K562 (cell line): ENCODE data around the gene HOXB6. TPM values are rescaled to one million over a fixed set of nuclear protein-coding genes. Genes with fewer than 3 reads are reported as not detected.
A peak's percentile ranks its signal among the peaks of the same experiment; 100 is the strongest.

Experiments
- C11orf30 ChIP-seq: fragments of 450-650 bp; IDR thresholded peaks from 2 replicates; pipeline ENCODE4 v1.6.1; 2016; ENCODE audit warnings: low read depth, mild to moderate bottlenecking
- CCAR2 ChIP-seq: fragments of 200-400 bp; formaldehyde crosslinking; IDR thresholded peaks from 2 replicates; pipeline ENCODE4 v1.6.1; 2017; ENCODE audit warnings: mild to moderate bottlenecking, low read depth, low read length
- CHD1 ChIP-seq: fragments of 200-600 bp; sonication (generic); IDR thresholded peaks from one replicate; pipeline ENCODE4 v1.6.1; 2012; ENCODE audit warnings: mild to moderate bottlenecking, moderate library complexity, low read length, inconsistent platforms
- ETV5 ChIP-seq: sonication (generic); formaldehyde crosslinking; IDR thresholded peaks from 2 replicates; pipeline ENCODE4 v1.4.0; 2020; ENCODE audit warnings: low read depth, mild to moderate bottlenecking, missing genetic modification reagents
- FOXM1 ChIP-seq, 2 experiments: fragments of 450-650 bp in 1 of 2; sonication (generic) in 1 of 2; formaldehyde crosslinking in 1 of 2; IDR thresholded peaks; 2 replicates each; pipeline versions ENCODE4 v1.6.1 to v1.9.0; 2017 to 2022; ENCODE audit warnings: low read depth in 2 of 2, mild to moderate bottlenecking in 2 of 2, missing genetic modification reagents in 1 of 2, moderate library complexity in 1 of 2
- HDGF ChIP-seq: fragments of 450-650 bp; IDR thresholded peaks from 2 replicates; pipeline ENCODE4 v1.6.1; 2016
- MECOM ChIP-seq: fragments of 250-450 bp; sonication (Bioruptor Pico); IDR thresholded peaks from 2 replicates; pipeline ENCODE4 v1.8.0; 2022; ENCODE audit warnings: inconsistent platforms
- NCOA2 ChIP-seq, 2 experiments: fragments of 450-650 bp; IDR thresholded peaks; 2 replicates each; pipeline ENCODE4 v1.6.1; 2018; ENCODE audit warnings: mild to moderate bottlenecking in 2 of 2, moderate library complexity in 1 of 2; ENCODE audit not compliant: partially characterized antibody in 2 of 2
- NFXL1 ChIP-seq: fragments of 450-650 bp; formaldehyde crosslinking; IDR thresholded peaks from 2 replicates; pipeline ENCODE4 v1.4.0; 2021; ENCODE audit warnings: mild to moderate bottlenecking
- NR2C1 ChIP-seq, 2 experiments: fragments of 450-650 bp; IDR thresholded peaks; 2 replicates each; pipeline ENCODE4 v1.6.1; 2017; ENCODE audit warnings: mild to moderate bottlenecking in 2 of 2, antibody characterized with exemption in 1 of 2, inconsistent platforms in 1 of 2, missing compliant biosample characterization in 1 of 2, missing genetic modification characterization in 1 of 2
- RCOR1 ChIP-seq, 2 experiments: IDR thresholded peaks; 2 replicates each; pipeline ENCODE4 v1.6.1; 2012; ENCODE audit warnings: low read depth in 2 of 2, low read length in 2 of 2, borderline replicate concordance in 1 of 2, improper control_type of control experiment in 1 of 2
- SMAD4 ChIP-seq: fragments of 250-450 bp; sonication (Bioruptor Pico); conservative IDR thresholded peaks from 2 replicates; pipeline ENCODE4 v1.8.0; 2021; ENCODE audit warnings: inconsistent platforms, mild to moderate bottlenecking, moderate library complexity
- SMARCA5 ChIP-seq: fragments of 450-650 bp; IDR thresholded peaks from 2 replicates; pipeline ENCODE4 v1.6.1; 2016
- SP1 ChIP-seq: sonication (generic); formaldehyde crosslinking; IDR thresholded peaks from 2 replicates; pipeline ENCODE4 v1.8.1; 2022; ENCODE audit warnings: mild to moderate bottlenecking, missing genetic modification reagents
- SPI1 ChIP-seq: IDR thresholded peaks from 2 replicates; pipeline ENCODE4 v1.6.1; 2011; ENCODE audit warnings: low read depth, low read length, control low read depth, borderline replicate concordance
- TEAD4 ChIP-seq, 2 experiments: sonication (generic) in 1 of 2; formaldehyde crosslinking in 1 of 2; IDR thresholded peaks; 2 replicates each; pipeline versions ENCODE4 v1.6.1 to v1.8.0; 2012 to 2022; ENCODE audit warnings: borderline replicate concordance in 1 of 2, inconsistent platforms in 1 of 2, low read length in 1 of 2, mild to moderate bottlenecking in 1 of 2, missing genetic modification reagents in 1 of 2
- ZNF134 ChIP-seq: fragments of 250-450 bp; sonication (Bioruptor Pico); conservative IDR thresholded peaks from 2 replicates; pipeline ENCODE4 v1.4.0; 2020
- ZNF668 ChIP-seq: fragments of 250-450 bp; sonication (Bioruptor Pico); IDR thresholded peaks from 2 replicates; pipeline ENCODE4 v1.8.0; 2022; ENCODE audit warnings: mild to moderate bottlenecking, inconsistent platforms
- ZNF717 ChIP-seq: fragments of 250-450 bp; sonication (Bioruptor Pico); IDR thresholded peaks from 2 replicates; pipeline ENCODE4 v1.5.0; 2021
- polyA plus RNA-seq, 8 experiments: library from polyadenylated mRNA; depleted of rRNA in 4 of 8; stranded (reverse) in 5 of 8; unstranded in 3 of 8; fragments of >200 nt; fragmentation: Nextera tagmentation in 2 of 8; fragmentation: Illumina TruSeq in 1 of 8; extraction: Ambion mirVana in 2 of 8; extraction: Trizol in 1 of 8; gene quantifications; 2 replicates each; pipeline versions ENCODE4 v1.2.1 to v1.2.3, GENCODE V29; 2011 to 2014; ENCODE audit warnings: inconsistent platforms in 1 of 8, missing spikeins in 1 of 8
- total RNA-seq, 7 experiments: library from RNA; depleted of rRNA in 6 of 7; stranded (reverse); fragments of >200 nt in 6 of 7; fragmentation: Illumina TruSeq in 2 of 7; extraction: Trizol in 2 of 7; gene quantifications; 2 replicates each; pipeline versions ENCODE4 v1.2.1 to v1.2.3, GENCODE V29; 2011 to 2021; ENCODE audit warnings: low replicate concordance in 1 of 7
- TF ChIP-seq, protein P1 (sequence below): fragments of 450-650 bp; formaldehyde crosslinking; IDR thresholded peaks from 2 replicates; pipeline ENCODE4 v1.4.0; 2020; ENCODE audit warnings: mild to moderate bottlenecking, moderate library complexity
- TF ChIP-seq, protein P2 (sequence below), 2 experiments: fragments of 450-650 bp; IDR thresholded peaks; 2 replicates each; pipeline ENCODE4 v1.6.1; 2016
- TF ChIP-seq, protein P3 (sequence below): fragments of 200-800 bp; sonication (Bioruptor generic); IDR thresholded peaks from 2 replicates; pipeline ENCODE4 v1.6.1; 2017; ENCODE audit warnings: missing genetic modification characterization, missing compliant biosample characterization
- TF ChIP-seq, protein P4 (sequence below): fragments of 250-450 bp; sonication (Bioruptor Pico); IDR thresholded peaks from 2 replicates; pipeline ENCODE4 v1.5.0; 2021

Gene HOXB6
- total and polyA plus RNA-seq, 9 of the 15 experiments (the other 6 are each of a cell fraction or from before 2014, with no cell fraction given): 1.2 to 14.8 (median 4.9) TPM

DNA sequence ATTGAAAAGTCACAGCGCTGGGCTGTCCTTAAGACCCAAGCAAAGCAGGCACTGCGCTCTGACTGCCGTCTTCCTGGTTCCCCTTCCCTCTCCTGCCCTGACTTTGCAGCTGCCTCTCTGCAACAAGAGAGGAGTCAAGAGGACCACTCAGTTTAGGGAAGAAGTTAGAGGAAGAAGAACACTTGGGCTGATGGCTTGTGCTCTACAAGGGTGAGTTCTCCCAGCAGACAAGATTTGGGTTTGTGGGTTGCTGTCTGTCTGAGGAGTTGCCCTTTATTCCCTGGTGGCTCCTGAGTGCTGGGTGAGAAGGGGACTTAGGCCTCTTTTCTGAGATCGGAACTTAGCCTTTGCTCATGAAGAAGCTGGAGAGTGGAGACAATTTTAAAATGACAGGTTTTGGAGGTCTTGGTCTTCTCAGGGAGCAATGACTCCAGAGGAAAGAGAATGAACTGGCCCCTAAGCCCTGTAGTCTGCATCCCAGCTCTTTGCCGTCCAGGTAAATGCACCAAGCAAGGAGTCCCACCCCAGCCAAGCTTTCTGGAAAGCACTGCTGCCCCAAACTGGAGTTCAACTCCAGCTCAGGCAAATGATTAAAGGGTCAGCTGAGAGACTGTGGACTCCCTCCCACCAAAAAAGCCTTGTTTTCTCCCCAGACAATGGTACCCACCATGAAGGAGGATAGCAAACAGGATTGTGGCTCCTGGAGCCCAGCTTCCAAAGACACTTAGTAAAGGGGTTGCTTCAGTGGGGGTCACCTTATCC is 24.0 kb upstream of the HOXB6 start (continued):
- TF ChIP-seq, protein P1, sequence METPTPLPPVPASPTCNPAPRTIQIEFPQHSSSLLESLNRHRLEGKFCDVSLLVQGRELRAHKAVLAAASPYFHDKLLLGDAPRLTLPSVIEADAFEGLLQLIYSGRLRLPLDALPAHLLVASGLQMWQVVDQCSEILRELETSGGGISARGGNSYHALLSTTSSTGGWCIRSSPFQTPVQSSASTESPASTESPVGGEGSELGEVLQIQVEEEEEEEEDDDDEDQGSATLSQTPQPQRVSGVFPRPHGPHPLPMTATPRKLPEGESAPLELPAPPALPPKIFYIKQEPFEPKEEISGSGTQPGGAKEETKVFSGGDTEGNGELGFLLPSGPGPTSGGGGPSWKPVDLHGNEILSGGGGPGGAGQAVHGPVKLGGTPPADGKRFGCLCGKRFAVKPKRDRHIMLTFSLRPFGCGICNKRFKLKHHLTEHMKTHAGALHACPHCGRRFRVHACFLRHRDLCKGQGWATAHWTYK: no peak
- no peak for TF ChIP-seq NCOA2 (IDR thresholded peaks at IDR 0.05; ENCODE audit: partially characterized antibody in 2 of 2)
- TF ChIP-seq, protein P2, sequence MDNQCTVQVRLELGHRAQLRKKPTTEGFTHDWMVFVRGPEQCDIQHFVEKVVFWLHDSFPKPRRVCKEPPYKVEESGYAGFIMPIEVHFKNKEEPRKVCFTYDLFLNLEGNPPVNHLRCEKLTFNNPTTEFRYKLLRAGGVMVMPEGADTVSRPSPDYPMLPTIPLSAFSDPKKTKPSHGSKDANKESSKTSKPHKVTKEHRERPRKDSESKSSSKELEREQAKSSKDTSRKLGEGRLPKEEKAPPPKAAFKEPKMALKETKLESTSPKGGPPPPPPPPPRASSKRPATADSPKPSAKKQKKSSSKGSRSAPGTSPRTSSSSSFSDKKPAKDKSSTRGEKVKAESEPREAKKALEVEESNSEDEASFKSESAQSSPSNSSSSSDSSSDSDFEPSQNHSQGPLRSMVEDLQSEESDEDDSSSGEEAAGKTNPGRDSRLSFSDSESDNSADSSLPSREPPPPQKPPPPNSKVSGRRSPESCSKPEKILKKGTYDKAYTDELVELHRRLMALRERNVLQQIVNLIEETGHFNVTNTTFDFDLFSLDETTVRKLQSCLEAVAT (IDR thresholded peaks at IDR 0.05): peak; percentile 74 to 82
- TF ChIP-seq NFXL1 (CRISPR knock-in tag): no peak
- TF ChIP-seq HDGF: peak; percentile 25; the same call in 1 of the 2 replicates
- TF ChIP-seq SMAD4: 0 out of 2 replicates have a peak, but pooled peaks have one; percentile 22
- no peak for TF ChIP-seq RCOR1 (IDR thresholded peaks at IDR 0.05; ENCODE audit: borderline replicate concordance in 1 of 2, low read depth in 2 of 2, low read length in 2 of 2)
- no peak; the same call in 1 of the 2 replicates for TF ChIP-seq SP1 (CRISPR knock-in tag)
- TF ChIP-seq ZNF134: no peak
- TF ChIP-seq, protein P3, sequence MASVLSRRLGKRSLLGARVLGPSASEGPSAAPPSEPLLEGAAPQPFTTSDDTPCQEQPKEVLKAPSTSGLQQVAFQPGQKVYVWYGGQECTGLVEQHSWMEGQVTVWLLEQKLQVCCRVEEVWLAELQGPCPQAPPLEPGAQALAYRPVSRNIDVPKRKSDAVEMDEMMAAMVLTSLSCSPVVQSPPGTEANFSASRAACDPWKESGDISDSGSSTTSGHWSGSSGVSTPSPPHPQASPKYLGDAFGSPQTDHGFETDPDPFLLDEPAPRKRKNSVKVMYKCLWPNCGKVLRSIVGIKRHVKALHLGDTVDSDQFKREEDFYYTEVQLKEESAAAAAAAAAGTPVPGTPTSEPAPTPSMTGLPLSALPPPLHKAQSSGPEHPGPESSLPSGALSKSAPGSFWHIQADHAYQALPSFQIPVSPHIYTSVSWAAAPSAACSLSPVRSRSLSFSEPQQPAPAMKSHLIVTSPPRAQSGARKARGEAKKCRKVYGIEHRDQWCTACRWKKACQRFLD: no peak
- TF ChIP-seq SPI1: no peak
- TF ChIP-seq MECOM: no peak
- TF ChIP-seq ETV5: 0 out of 2 replicates have a peak, but pooled peaks have one; percentile 17
- no peak for TF ChIP-seq CCAR2
- TF ChIP-seq C11orf30: no peak
- TF ChIP-seq CHD1: peak; percentile 68
- TF ChIP-seq, protein P4, sequence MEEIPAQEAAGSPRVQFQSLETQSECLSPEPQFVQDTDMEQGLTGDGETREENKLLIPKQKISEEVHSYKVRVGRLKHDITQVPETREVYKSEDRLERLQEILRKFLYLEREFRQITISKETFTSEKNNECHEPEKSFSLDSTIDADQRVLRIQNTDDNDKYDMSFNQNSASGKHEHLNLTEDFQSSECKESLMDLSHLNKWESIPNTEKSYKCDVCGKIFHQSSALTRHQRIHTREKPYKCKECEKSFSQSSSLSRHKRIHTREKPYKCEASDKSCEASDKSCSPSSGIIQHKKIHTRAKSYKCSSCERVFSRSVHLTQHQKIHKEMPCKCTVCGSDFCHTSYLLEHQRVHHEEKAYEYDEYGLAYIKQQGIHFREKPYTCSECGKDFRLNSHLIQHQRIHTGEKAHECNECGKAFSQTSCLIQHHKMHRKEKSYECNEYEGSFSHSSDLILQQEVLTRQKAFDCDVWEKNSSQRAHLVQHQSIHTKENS (CRISPR knock-in tag): no peak
- no peak for TF ChIP-seq ZNF717 (CRISPR knock-in tag)
- TF ChIP-seq TEAD4 (IDR thresholded peaks at IDR 0.05; ENCODE audit: low read length): no peak
- TF ChIP-seq TEAD4 (CRISPR knock-in tag; IDR thresholded peaks at IDR 0.05; ENCODE audit: borderline replicate concordance): no peak
- TF ChIP-seq SMARCA5: no peak
- no peak for TF ChIP-seq FOXM1 (IDR thresholded peaks at IDR 0.05; ENCODE audit: low read depth)
- 0 out of 2 replicates have a peak, but pooled peaks have one; percentile 42 for TF ChIP-seq FOXM1 (CRISPR knock-in tag; IDR thresholded peaks at IDR 0.05; ENCODE audit: low read depth)
- no peak for TF ChIP-seq NR2C1 (IDR thresholded peaks at IDR 0.05)
- no peak for TF ChIP-seq NR2C1 (tag; IDR thresholded peaks at IDR 0.05)
- TF ChIP-seq ZNF668: no peak
